ENCODE data around the gene ZNF503. TPM values are rescaled to one million over a fixed set of nuclear protein-coding genes. Genes with fewer than 3 reads are reported as not detected.

ZNF503 gene
- total and polyA plus RNA-seq, 4 experiments from 2014 or later, result 0.12 TPM; not detected in 3

DNA sequence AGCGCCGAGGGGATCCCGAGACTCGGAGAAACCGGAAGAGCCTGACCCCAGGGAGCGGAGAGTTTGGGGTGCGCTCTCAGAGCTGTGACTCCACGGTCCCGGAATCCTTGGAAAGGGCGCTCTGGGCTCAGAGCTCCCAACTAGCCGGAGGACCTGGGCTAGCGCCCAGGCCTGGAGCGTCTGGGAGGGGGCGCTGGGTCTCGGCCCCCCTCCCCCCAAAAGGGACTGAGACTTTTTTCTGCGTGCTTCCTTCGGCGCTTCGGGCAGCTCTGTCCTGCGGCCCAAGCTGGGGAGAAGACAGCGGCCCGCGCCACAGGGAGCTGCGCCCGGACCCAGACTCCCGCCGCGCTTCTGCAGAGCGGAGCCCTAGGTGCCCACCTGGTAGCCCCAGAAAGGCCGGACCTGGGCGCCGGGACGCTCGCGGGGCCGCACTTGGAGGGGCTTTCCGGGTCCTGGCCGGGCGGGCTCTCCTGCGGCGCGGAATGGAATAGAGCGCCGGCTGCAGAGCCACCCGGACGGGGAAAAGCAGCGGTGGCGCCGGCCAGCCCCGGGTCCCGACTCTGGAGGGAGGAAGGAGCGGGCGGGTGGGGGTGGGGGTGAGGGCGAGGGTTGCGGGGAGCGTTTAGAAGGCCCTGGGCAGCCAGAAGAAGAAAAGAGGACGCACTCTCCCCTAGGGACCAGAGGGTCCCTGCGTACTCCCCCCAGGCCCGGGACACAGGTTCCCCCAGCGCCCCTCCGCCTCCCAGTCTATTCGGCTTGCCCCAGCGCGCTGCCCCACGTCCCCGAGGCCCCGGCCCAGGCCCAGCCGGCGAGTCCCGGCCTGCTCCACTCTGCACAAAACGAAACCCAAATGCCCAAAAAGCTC, 4.7 kb downstream of the ZNF503 start:
- no peak for DNase-seq
- Mint-ChIP-seq H3K27ac (no peak overlapping the region), H3K4me1 (peaks cover 2 to 18% (median 13%) of the 10 kb centered on the region in 4 donors), H3K9me3 (peaks cover 0 to 6% (median 0%) of the 10 kb centered on the region in 8 donors), H3K27me3 (peaks cover 31 to 44% of the 10 kb centered on the region in 2 donors), H3K36me3 (no peaks in the 10 kb centered on the region), H3K4me3 (no peak overlapping the region)
- H3K27me3 ChIP-seq (ENCODE audit: insufficient read depth, low read length), result peaks cover 19% of the 10 kb centered on the region
- no peaks in the 10 kb centered on the region for H3K36me3 ChIP-seq (ENCODE audit: insufficient read depth, low read length)
- ChIA-PET CTCF (ENCODE audit: partially characterized antibody) (no interaction called here), POLR2A (ENCODE audit: partially characterized antibody) (no interaction called here)
- no peak overlapping the region for H3K27ac ChIP-seq (ENCODE audit: low read depth, low read length)
- no peaks in the 10 kb centered on the region for H3K9me3 ChIP-seq (ENCODE audit: control insufficient read depth in 1 of 2, low read length in 2 of 2)
- intact Hi-C loops (cut with micrococcal nuclease), result no loop called here
- H3K4me3 ChIP-seq (ENCODE audit: low read length in 2 of 2), result no peak overlapping the region
- H3K4me1 ChIP-seq (ENCODE audit: insufficient read depth, low read length), result peaks cover 14% of the 10 kb centered on the region

DNA sequence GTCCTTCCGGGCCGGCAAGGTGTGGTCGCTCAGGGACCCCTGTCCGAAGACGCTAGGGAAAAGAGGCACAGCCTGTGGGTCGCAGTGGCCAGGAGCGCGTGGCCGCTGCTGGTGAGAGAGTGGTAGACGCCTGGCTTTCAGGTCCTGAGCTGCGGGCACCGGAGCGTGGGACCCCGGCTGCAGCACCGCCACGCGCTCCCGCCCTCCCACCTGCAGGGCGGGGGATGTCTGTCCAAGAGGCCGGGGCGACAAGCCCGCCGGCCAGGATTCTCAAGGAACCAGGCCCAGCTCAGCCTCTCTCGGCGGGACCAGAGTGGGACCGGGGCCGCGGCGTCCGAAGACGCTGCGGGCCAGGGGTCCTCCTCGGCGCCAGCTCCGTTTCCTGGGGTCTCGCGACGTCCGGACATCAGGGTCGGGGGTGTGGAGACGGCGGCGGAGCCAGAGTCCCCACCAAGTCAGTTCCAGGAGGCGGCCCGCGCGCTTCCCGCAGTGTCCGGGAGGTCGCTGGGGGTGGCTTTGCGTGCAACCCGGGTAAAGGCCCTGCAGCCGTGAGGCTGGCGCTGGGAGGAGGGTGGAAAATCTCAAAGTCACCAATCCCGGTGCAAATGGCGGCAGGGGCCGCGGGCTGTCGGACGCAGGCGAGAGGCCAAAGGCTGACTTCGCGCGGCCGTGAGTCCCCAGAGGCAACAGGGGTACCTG, 5.5 kb downstream of the ZNF503 start:
- Histone ChIP-seq H3K4me1 (ENCODE audit: insufficient read depth, low read length) (peaks cover 14% of the 10 kb centered on the region), H3K36me3 (ENCODE audit: insufficient read depth, low read length) (no peaks in the 10 kb centered on the region), H3K4me3 (ENCODE audit: low read length in 2 of 2) (no peak overlapping the region), H3K27me3 (ENCODE audit: insufficient read depth, low read length) (peaks cover 19% of the 10 kb centered on the region), H3K9me3 (ENCODE audit: control insufficient read depth in 1 of 2, low read length in 2 of 2) (no peaks in the 10 kb centered on the region), H3K27ac (ENCODE audit: low read depth, low read length) (no peak overlapping the region)
- Mint-ChIP-seq H3K4me3 (no peak overlapping the region), H3K36me3 (no peaks in the 10 kb centered on the region), H3K9me3 (peaks cover 0 to 6% (median 0%) of the 10 kb centered on the region in 8 donors), H3K27ac (no peak overlapping the region), H3K4me1 (peaks cover 2 to 17% (median 12%) of the 10 kb centered on the region in 4 donors), H3K27me3 (peaks cover 34 to 47% of the 10 kb centered on the region in 2 donors)
- no peak for DNase-seq
- intact Hi-C loops (cut with micrococcal nuclease), result no loop called here
- POLR2A ChIA-PET (ENCODE audit: partially characterized antibody), result no interaction called here
- CTCF ChIA-PET (ENCODE audit: partially characterized antibody), result interaction anchor here (0.7 kb wide), 1 partner anchor 12 kb away, joined by 3 read pairs; no protein-coding TSS in a partner anchor

DNA sequence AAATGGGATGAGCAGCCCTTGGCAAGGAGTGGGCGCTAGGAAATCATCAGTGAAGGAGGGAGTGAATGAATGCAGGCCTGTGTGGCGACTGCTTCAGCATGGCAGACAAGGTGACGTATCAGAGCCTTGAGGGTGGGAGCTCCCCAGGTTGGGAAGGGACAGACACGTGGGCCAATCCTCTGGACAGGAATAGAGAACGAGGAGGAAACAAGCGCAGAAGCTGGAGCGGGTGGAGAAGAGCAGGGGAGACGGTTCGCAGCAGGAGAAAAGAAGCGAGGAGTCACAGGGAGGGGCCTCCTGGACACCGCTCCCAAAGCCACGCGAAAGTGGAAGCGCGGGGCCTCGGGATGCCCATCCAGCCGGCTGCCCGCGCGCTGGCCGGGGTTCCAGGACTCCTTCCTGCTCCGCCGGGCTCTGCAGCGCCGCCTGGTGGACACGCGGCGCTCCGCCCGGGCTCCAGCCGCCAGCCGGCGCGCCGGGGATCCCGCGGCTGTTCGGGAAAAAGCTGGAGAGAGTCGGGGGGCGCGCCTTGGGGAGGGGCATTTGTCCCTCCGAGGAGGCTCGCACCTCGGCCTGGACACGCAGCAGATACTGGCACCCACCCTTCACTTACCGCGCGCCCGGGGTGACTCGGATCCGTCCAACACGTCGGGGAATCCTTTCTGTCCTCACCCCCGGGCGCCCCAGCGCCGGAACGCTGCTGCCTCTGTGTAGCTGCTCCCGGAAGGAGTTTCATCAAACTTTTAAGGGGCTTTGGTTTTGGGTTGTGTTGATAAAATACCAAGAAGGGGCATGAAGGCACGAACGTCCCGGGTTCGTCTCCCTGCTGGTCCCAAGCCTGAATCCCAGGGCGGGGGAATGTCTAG, 6.3 kb downstream of the ZNF503 start:
- ChIA-PET CTCF (ENCODE audit: partially characterized antibody) (interaction anchor here (0.7 kb wide), 1 partner anchor 12 kb away, joined by 3 read pairs; no protein-coding TSS in a partner anchor), POLR2A (ENCODE audit: partially characterized antibody) (no interaction called here)
- Histone ChIP-seq H3K27ac (ENCODE audit: low read depth, low read length) (no peak overlapping the region), H3K4me1 (ENCODE audit: insufficient read depth, low read length) (peaks cover 7% of the 10 kb centered on the region), H3K9me3 (ENCODE audit: control insufficient read depth in 1 of 2, low read length in 2 of 2) (no peaks in the 10 kb centered on the region), H3K27me3 (ENCODE audit: insufficient read depth, low read length) (peaks cover 19% of the 10 kb centered on the region), H3K36me3 (ENCODE audit: insufficient read depth, low read length) (no peaks in the 10 kb centered on the region), H3K4me3 (ENCODE audit: low read length in 2 of 2) (no peak overlapping the region)
- Mint-ChIP-seq H3K4me3 (peak overlapping the region in 5 of 8 donors; percentile 21 to 81 (median 66)), H3K4me1 (peaks cover 2 to 12% (median 8%) of the 10 kb centered on the region in 4 donors), H3K36me3 (no peaks in the 10 kb centered on the region), H3K27me3 (peaks cover 32 to 42% of the 10 kb centered on the region in 2 donors), H3K27ac (peak overlapping the region in 2 of 7 donors; percentile 42 to 75), H3K9me3 (peaks cover 0 to 6% (median 0%) of the 10 kb centered on the region in 8 donors)
- intact Hi-C loops (cut with micrococcal nuclease), result no loop called here
- DNase-seq, result no peak

DNA sequence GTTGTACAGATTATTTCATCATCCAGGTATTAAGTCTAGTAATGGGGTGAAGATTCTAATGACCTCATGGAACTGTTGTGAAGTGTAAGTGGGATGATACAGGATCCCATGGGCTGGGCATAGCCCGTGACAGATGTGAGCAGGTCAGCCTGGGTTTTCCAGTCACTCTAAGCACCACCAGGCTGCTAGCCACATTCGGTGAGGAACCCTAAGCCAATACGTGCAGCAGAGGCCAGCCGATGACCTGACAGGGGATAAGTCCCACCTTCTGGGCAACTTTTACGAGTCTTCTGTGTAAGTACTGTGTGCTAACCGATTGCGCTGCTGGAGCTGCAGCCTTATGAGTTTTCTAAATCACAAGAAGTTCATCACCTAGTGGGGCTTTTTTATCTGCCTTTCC, 7.3 kb downstream of the ZNF503 start:
- H3K9me3 ChIP-seq (ENCODE audit: control insufficient read depth in 1 of 2, low read length in 2 of 2), result no peaks in the 10 kb centered on the region
- intact Hi-C loops (cut with micrococcal nuclease), result no loop called here
- ChIA-PET POLR2A (ENCODE audit: partially characterized antibody) (no interaction called here), CTCF (ENCODE audit: partially characterized antibody) (no interaction called here)
- Mint-ChIP-seq H3K27me3 (peaks cover 29 to 41% of the 10 kb centered on the region in 2 donors), H3K27ac (no peak overlapping the region), H3K36me3 (no peaks in the 10 kb centered on the region), H3K4me1 (peaks cover 2 to 10% (median 6%) of the 10 kb centered on the region in 4 donors), H3K9me3 (peaks cover 0 to 6% (median 0%) of the 10 kb centered on the region in 8 donors), H3K4me3 (peak overlapping the region in 1 of 8 donors; percentile 46)
- no peak overlapping the region for H3K27ac ChIP-seq (ENCODE audit: low read depth, low read length)
- H3K36me3 ChIP-seq (ENCODE audit: insufficient read depth, low read length), result no peaks in the 10 kb centered on the region
- peaks cover 4% of the 10 kb centered on the region for H3K4me1 ChIP-seq (ENCODE audit: insufficient read depth, low read length)
- peaks cover 19% of the 10 kb centered on the region for H3K27me3 ChIP-seq (ENCODE audit: insufficient read depth, low read length)
- no peak for DNase-seq
- no peak overlapping the region for H3K4me3 ChIP-seq (ENCODE audit: low read length in 2 of 2)

DNA sequence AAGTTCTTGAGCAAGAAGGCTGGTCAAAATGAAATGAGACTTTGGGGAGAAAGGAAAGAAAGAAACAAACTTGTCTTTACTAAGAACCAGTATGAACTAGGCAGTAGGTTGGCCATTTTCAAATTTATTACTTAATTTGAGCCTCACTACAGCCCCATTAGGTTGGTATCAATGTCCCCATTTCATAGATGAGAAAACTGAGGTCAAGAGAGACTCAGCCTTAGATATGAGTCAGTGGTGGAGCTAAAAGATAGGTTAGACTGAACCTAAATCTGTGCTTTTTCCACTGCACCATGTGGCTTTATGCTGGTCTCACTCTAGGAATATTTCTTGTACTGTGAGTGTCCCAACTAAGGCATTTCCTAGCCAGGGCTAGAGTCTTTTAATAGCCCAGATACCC, 8.8 kb downstream of the ZNF503 start:
- POLR2A ChIA-PET (ENCODE audit: partially characterized antibody), result no interaction called here
- DNase-seq, result no peak
- CTCF ChIA-PET (ENCODE audit: partially characterized antibody), result no interaction called here
- intact Hi-C loops (cut with micrococcal nuclease), result no loop called here
- H3K36me3 ChIP-seq (ENCODE audit: insufficient read depth, low read length), result no peaks in the 10 kb centered on the region
- H3K4me1 Mint-ChIP-seq, result peaks cover 2 to 10% (median 6%) of the 10 kb centered on the region in 4 donors
- peaks cover 0 to 6% (median 0%) of the 10 kb centered on the region in 8 donors for H3K9me3 Mint-ChIP-seq
- no peak overlapping the region for H3K27ac ChIP-seq (ENCODE audit: low read depth, low read length)
- H3K27me3 ChIP-seq (ENCODE audit: insufficient read depth, low read length), result peaks cover 16% of the 10 kb centered on the region
- H3K9me3 ChIP-seq (ENCODE audit: control insufficient read depth in 1 of 2, low read length in 2 of 2), result no peaks in the 10 kb centered on the region
- no peaks in the 10 kb centered on the region for H3K36me3 Mint-ChIP-seq
- H3K4me3 Mint-ChIP-seq, result no peak overlapping the region
- H3K4me3 ChIP-seq (ENCODE audit: low read length in 2 of 2), result no peak overlapping the region
- H3K27ac Mint-ChIP-seq, result no peak overlapping the region
- H3K27me3 Mint-ChIP-seq, result peaks cover 26 to 40% of the 10 kb centered on the region in 2 donors
- peaks cover 4% of the 10 kb centered on the region for H3K4me1 ChIP-seq (ENCODE audit: insufficient read depth, low read length)

DNA sequence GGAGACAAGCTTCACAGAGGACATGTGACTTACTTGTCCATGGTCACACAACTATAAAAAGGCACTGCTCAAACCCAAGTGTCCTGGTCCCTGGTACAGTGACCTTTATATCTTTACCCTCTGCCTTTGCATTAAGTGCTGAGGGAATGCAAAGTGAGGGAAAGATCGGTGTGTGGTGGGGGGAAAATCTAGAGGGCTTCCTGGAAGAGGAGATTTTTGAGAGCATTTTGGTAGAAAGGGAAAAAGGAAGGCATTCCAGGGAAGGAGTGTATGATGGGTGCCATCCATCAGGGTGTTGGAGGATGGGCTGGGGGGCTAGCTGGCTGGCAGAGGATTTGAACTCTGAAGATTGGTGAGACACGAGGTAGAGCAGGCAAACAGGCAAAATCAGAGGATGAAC, 9.3 kb downstream of the ZNF503 start:
- H3K27ac ChIP-seq (ENCODE audit: low read depth, low read length), result no peak overlapping the region
- ChIA-PET CTCF (ENCODE audit: partially characterized antibody) (no interaction called here), POLR2A (ENCODE audit: partially characterized antibody) (no interaction called here)
- intact Hi-C loops (cut with micrococcal nuclease), result no loop called here
- peaks cover 0 to 6% (median 0%) of the 10 kb centered on the region in 8 donors for H3K9me3 Mint-ChIP-seq
- H3K9me3 ChIP-seq (ENCODE audit: control insufficient read depth in 1 of 2, low read length in 2 of 2), result no peaks in the 10 kb centered on the region
- peaks cover 12% of the 10 kb centered on the region for H3K27me3 ChIP-seq (ENCODE audit: insufficient read depth, low read length)
- no peak for DNase-seq
- no peak overlapping the region for H3K27ac Mint-ChIP-seq
- no peaks in the 10 kb centered on the region for H3K36me3 ChIP-seq (ENCODE audit: insufficient read depth, low read length)
- peaks cover 4% of the 10 kb centered on the region for H3K4me1 ChIP-seq (ENCODE audit: insufficient read depth, low read length)
- peaks cover 2 to 10% (median 6%) of the 10 kb centered on the region in 4 donors for H3K4me1 Mint-ChIP-seq
- no peaks in the 10 kb centered on the region for H3K36me3 Mint-ChIP-seq
- H3K27me3 Mint-ChIP-seq, result peaks cover 26 to 39% of the 10 kb centered on the region in 2 donors
- no peak overlapping the region for H3K4me3 ChIP-seq (ENCODE audit: low read length in 2 of 2)
- H3K4me3 Mint-ChIP-seq, result no peak overlapping the region
